Activated CD8-positive, alpha-beta T cell treated with anti-CD3 and anti-CD28 coated beads for 36 hours (primary cell): ENCODE measurements around the gene KLHDC7A. TPM values are rescaled to one million over a fixed set of nuclear protein-coding genes. Genes with fewer than 3 reads are reported as not detected.

ENCODE experiments used
- ATAC-seq: fragments of 200-7000 bp; cut with Tn5 transposase; one replicate; pipeline ENCODE4 v1.10.0; 2021; ENCODE audit warnings: mild to moderate bottlenecking, moderate library complexity
- CTCF ChIA-PET: fragments of 350-600 bp; sonication (Branson Sonifier 250); formaldehyde crosslinking; loops from one replicate; lab custom pipeline; 2021; ENCODE audit warnings: antibody characterized with exemption; lab: Charles Lee
- POLR2A ChIA-PET: fragments of 350-600 bp; sonication (Branson Sonifier 250); formaldehyde crosslinking; loops from one replicate; lab custom pipeline; 2021; ENCODE audit warnings: antibody characterized with exemption; lab: Charles Lee
- DNase-seq: peaks from one replicate; pipeline ENCODE4 v3.0.0-alpha.2; 2020
- H3K27ac Mint-ChIP-seq: one replicate; pipeline ENCODE4 v1.8.0; 2021; ENCODE audit warnings: mild to moderate bottlenecking, mixed read lengths
- H3K27me3 Mint-ChIP-seq: one replicate; pipeline ENCODE4 v1.8.0; 2021; ENCODE audit warnings: mixed read lengths
- H3K36me3 Mint-ChIP-seq: one replicate; pipeline ENCODE4 v1.8.0; 2021; ENCODE audit warnings: low read depth, mixed read lengths
- H3K4me1 Mint-ChIP-seq: one replicate; pipeline ENCODE4 v1.8.0; 2021; ENCODE audit warnings: low read depth, mixed read lengths
- H3K4me3 Mint-ChIP-seq: one replicate; pipeline ENCODE4 v1.8.0; 2021; ENCODE audit warnings: mild to moderate bottlenecking, moderate library complexity, mixed read lengths
- H3K9me3 Mint-ChIP-seq: one replicate; pipeline ENCODE4 v1.8.0; 2021; ENCODE audit warnings: mixed read lengths
- intact Hi-C: fragments of 100-400 bp; cut with micrococcal nuclease; formaldehyde crosslinking; loops from one replicate; pipeline ENCODE4 v1.10.0; 2022
- total RNA-seq, 2 experiments: library from RNA; stranded (reverse); gene quantifications; one replicate each; pipeline ENCODE4 v1.2.3, GENCODE V29; 2021
- TF ChIP-seq, protein P1 (sequence below): fragments of 200-600 bp; IDR thresholded peaks from one replicate; pipeline ENCODE4 v1.8.0; 2022; ENCODE audit warnings: antibody characterized with exemption, mild to moderate bottlenecking

Gene KLHDC7A
- total RNA-seq, 2 experiments from 2014 or later, result not detected

GRCh38 chr1:18481190-18481920, 625 bp downstream of the KLHDC7A start:
- Mint-ChIP-seq H3K27me3 (no peaks in the 10 kb centered on the region), H3K36me3 (no peaks in the 10 kb centered on the region), H3K4me3 (no peak overlapping the region), H3K27ac (no peak overlapping the region), H3K4me1 (no peaks in the 10 kb centered on the region), H3K9me3 (no peaks in the 10 kb centered on the region)
- TF ChIP-seq, protein P1, sequence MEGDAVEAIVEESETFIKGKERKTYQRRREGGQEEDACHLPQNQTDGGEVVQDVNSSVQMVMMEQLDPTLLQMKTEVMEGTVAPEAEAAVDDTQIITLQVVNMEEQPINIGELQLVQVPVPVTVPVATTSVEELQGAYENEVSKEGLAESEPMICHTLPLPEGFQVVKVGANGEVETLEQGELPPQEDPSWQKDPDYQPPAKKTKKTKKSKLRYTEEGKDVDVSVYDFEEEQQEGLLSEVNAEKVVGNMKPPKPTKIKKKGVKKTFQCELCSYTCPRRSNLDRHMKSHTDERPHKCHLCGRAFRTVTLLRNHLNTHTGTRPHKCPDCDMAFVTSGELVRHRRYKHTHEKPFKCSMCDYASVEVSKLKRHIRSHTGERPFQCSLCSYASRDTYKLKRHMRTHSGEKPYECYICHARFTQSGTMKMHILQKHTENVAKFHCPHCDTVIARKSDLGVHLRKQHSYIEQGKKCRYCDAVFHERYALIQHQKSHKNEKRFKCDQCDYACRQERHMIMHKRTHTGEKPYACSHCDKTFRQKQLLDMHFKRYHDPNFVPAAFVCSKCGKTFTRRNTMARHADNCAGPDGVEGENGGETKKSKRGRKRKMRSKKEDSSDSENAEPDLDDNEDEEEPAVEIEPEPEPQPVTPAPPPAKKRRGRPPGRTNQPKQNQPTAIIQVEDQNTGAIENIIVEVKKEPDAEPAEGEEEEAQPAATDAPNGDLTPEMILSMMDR, result no peak
- no peak for DNase-seq
- ChIA-PET CTCF (no interaction called here), POLR2A (no interaction called here)
- intact Hi-C loops, result no loop called here
- ATAC-seq, result no peak

DNA sequence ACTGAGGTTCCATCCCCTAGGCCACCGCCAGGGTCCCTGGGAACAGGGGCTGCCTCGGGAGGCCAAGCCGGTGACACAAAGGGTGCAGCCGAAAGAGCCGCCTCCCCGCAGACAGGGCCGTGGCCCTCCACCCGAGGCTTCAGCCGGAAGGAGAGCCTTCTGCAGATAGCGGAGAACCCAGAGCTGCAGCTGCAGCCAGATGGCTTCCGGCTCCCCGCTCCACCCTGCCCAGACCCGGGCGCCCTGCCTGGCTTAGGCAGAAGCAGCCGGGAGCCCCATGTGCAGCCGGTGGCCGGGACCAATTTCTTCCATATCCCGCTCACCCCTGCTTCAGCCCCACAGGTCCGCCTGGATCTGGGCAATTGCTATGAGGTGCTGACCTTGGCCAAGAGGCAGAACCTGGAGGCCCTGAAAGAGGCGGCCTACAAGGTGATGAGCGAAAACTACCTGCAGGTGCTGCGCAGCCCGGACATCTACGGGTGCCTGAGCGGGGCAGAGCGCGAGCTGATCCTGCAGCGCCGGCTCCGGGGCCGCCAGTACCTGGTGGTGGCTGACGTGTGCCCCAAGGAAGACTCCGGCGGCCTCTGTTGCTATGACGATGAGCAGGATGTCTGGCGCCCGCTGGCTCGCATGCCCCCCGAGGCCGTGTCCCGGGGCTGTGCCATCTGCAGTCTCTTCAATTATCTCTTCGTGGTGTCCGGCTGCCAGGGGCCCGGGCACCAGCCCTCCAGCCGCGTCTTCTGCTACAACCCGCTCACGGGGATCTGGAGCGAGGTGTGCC, 1.4 kb downstream of the KLHDC7A start:
- Mint-ChIP-seq H3K36me3 (no peaks in the 10 kb centered on the region), H3K4me1 (no peaks in the 10 kb centered on the region), H3K9me3 (no peaks in the 10 kb centered on the region), H3K27me3 (peaks cover 2% of the 10 kb centered on the region), H3K27ac (no peak overlapping the region), H3K4me3 (no peak overlapping the region)
- no peak for DNase-seq
- POLR2A ChIA-PET, result no interaction called here
- CTCF ChIA-PET, result no interaction called here
- intact Hi-C loops, result no loop called here
- TF ChIP-seq, protein P1, result no peak
- ATAC-seq, result no peak

DNA sequence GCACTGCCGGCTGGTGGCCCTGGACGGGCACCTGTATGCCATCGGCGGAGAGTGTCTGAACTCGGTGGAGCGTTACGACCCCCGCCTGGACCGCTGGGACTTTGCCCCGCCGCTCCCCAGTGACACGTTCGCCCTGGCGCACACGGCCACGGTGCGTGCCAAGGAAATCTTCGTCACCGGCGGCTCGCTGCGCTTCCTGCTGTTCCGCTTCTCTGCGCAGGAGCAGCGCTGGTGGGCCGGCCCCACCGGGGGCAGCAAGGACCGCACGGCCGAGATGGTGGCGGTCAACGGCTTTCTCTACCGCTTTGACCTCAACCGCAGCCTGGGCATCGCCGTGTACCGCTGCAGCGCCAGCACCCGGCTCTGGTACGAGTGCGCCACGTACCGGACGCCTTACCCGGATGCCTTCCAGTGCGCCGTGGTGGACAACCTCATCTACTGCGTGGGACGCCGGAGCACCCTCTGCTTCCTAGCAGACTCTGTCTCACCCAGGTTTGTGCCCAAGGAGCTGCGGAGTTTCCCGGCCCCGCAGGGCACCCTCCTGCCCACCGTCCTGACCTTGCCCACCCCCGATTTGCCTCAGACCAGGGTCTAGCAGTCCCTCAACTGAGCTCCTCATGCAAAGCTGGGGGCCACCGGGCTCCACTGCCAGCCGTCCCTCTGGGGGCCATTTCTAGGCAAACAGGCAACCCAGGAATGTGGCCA, 2.1 kb downstream of the KLHDC7A start:
- intact Hi-C loops, result no loop called here
- H3K4me1 Mint-ChIP-seq, result no peaks in the 10 kb centered on the region
- no peaks in the 10 kb centered on the region for H3K9me3 Mint-ChIP-seq
- DNase-seq (no peak), ATAC-seq (no peak)
- TF ChIP-seq, protein P1, result no peak
- ChIA-PET POLR2A (no interaction called here), CTCF (no interaction called here)
- H3K4me3 Mint-ChIP-seq, result no peak overlapping the region
- no peak overlapping the region for H3K27ac Mint-ChIP-seq
- no peaks in the 10 kb centered on the region for H3K36me3 Mint-ChIP-seq
- peaks cover 4% of the 10 kb centered on the region for H3K27me3 Mint-ChIP-seq

DNA sequence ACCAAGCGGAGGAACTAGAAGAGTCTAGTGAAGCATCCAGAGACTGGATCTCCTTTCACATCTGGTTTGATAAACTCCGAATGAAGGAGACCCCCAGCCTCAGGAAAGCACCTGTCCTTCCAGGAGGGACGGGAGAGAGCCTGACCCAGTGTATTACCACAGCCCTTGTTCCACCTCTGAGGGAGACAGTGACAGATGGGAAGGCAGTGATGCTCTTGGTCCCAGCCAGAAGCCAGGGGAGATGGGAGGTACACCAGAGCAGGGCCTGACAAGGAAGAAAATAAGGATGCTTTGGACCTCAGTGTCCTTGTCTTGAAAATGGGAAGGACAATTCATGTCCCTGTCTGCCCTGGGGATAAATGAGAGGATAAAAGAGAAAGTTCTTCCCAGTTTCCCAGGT, 3.5 kb downstream of the KLHDC7A start:
- H3K27ac Mint-ChIP-seq, result no peak overlapping the region

More for the DNA sequence above, 3.5 kb downstream of the KLHDC7A start:
- ChIA-PET CTCF (no interaction called here), POLR2A (interaction anchor here (0.5 kb wide), 1 partner anchor 102 kb away, joined by 3 read pairs; no protein-coding TSS in a partner anchor)
- Mint-ChIP-seq H3K36me3 (no peaks in the 10 kb centered on the region), H3K4me1 (no peaks in the 10 kb centered on the region), H3K9me3 (no peaks in the 10 kb centered on the region), H3K4me3 (no peak overlapping the region), H3K27me3 (peaks cover 5% of the 10 kb centered on the region)
- no peak for DNase-seq
- no peak for ATAC-seq
- intact Hi-C loops, result no loop called here
- TF ChIP-seq, protein P1, result no peak
